Activated T-cell treated with anti-CD3 and anti-CD28 coated beads for 4 hours (primary cell): Measurements from ENCODE around the gene INSIG2.
"Not testable (repeated sequence)": the region's sequence is repeated elsewhere in the genome, so short reads cannot be mapped to it uniquely, and the experiment has no call there.

Experiments used
- DNase-seq: peaks from one replicate; pipeline ENCODE4 v3.0.0-alpha.2; 2020

Gene INSIG2

GRCh38 chr2:118061135-118061955, 26.9 kb upstream of the INSIG2 start:
- no peak for DNase-seq

- no peak for DNase-seq
Observed at GRCh38 chr2:118062048-118062447, 26.2 kb upstream of the INSIG2 start.

DNA sequence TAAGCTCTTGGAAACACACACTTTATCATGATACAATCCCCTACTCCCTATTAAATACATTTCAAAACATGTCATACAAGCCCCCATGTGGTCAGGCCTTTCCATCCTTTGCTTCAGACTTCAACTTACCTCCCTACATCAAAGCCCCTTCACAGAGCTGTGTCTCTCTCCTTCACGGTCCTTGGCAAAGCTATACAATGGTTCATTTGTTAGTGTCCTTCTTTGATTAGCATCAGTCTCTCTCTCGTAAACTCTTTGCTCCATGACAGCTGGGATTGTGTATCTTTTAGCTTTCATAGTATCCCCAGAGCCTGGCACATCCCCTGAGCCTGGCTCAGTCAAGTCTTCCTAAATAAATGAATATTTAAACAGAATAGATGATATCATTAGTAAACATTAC, 25.6 kb upstream of the INSIG2 start:
- no peak for DNase-seq

DNA sequence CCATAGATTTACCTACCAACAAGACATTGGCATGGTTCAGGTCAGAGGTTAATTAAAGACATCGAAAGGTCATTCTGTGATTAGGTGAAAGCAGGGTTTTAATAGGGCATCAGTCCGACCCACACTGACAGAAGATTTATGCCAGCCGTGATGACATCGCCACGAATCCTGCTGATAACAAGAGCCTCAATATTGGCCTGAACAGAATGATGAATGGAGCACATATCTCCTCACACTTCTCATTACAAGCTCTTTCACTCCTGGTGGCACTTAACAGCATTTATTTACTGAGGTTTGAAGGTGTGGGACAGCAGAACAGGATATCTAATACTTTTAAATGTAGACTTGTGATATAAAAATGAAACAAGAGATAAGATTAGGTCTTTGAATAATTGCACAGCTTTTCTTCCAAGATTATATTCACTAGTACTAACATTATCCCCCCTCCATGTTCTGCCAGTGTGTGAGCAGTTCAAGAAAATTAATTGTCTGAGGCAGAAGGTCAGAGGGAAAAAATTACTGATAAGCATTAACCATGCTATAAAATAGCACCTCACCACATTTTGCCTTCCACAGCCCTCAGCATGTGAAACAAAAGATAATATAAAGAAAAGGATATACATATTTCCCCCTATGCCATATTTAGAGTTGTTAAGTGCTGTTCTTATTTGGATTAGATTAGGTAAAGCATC, 23.1 kb upstream of the INSIG2 start:
- no peak for DNase-seq

GRCh38 chr2:118065921-118066511, 22.3 kb upstream of the INSIG2 start:
- no peak for DNase-seq

- DNase-seq: no peak
Observed at GRCh38 chr2:118077636-118078247, 10.5 kb upstream of the INSIG2 start.

DNA sequence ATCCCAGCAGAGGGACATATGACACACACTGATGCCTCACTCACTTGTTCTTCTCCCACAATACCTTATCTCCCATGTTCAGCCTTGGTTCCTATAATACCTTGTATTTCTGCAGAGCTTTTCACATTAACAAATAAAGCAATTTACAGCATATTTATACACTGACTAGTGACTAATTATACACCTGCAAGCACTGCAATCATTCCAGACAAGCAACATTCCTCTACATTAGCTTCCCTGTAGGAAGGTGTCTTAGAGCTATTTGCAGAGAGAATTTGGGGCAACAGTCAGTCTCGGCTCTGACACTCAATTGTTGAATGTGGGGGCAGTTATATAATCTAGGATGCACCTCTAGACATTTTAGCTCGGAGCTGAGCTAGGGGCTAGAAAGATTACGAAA, 9.5 kb upstream of the INSIG2 start:
- DNase-seq: no peak

- no peak for DNase-seq
Observed at GRCh38 chr2:118084491-118085089, 3.7 kb upstream of the INSIG2 start.

- no peak for DNase-seq
Observed at GRCh38 chr2:118085173-118086023, 2.9 kb upstream of the INSIG2 start.

GRCh38 chr2:118086024-118086633, 2.1 kb upstream of the INSIG2 start:
- no peak for DNase-seq

DNA sequence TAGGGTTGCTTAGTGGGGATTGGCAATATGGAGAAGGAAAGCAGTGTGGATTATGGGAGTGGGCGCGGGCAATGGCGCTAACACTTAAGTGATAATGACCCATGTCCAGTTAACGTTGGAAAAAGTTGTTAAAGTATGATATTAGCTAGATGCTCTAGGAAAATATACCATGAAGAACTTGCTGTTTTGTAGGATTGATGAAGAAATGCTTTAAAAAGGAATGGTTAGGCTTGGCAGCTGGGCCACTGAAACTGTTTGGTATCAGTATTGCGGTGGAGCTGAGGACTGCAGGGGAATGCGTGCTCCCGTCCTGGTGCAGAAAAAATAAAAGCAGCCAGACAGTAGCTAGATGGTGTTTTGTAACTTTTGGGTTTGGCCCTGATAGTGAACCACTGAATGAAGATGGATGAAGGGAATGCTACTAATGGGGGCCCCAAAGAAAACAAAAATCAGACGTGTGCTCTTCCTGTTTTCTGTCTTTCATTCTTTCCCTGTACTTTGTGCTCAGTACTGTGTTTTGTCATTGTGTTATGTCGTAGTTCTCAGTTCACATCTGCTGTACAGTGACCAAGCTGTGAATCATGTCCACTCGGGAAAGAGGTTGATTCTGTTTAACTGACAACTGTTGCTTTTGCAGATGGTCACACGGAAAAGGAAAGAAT, 999 bp downstream of the INSIG2 start:
- no peak for DNase-seq

DNA sequence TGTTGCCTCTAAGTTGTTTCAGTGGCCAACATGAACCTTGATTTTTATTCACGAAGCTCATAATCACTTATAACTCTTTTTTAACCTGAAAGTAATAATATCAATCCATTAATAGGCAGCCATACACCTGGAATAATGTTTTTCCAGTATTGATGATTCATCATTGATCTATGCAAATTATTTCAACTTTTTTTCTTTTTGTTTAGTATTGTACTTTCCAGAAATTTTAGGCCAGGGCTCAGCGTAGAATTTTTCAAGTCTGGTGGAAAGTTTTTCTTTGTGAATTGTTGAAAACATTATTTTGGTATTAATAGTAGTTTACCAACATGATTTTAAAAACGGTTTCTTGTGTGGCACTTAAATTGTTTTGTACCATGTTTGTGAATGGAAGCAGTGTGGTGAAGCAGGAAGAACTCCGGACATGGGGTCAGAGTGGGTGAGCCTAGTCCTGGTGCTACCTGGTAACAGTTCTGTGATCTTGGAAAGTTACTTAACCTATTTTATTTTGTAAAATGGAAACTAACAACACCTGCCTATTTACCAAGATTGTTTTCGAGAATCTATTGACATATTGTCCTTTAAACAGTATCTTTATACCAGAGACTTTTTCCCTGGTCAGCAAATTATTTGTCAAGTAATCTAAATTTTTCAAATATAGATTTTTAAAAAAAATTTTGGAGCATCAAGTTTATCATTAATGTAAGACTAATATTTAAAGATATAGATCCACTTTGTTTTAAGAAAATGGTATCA, 2.3 kb downstream of the INSIG2 start:
- DNase-seq: no peak

GRCh38 chr2:118091140-118091478, 2.8 kb downstream of the INSIG2 start:
- DNase-seq: no peak

DNA sequence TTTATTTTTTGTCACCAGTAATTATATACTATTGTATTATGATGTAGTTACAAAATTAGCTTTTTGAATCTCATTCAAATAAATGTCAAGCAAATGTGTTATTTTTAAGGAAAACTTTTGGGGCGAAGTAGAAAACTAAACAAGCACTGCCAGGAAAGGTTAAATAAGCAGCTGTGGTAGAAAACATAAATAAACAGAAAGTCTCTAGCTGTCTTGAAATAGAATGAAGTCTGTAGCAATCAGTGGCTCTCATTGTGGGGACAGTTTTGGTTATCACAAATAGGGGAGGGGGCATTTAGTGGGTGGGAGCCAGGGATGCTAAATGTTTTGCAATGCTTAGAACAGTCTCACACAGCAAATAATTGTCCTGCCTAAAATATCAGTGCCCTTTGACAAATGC, 3.4 kb downstream of the INSIG2 start:
- no peak for DNase-seq

DNA sequence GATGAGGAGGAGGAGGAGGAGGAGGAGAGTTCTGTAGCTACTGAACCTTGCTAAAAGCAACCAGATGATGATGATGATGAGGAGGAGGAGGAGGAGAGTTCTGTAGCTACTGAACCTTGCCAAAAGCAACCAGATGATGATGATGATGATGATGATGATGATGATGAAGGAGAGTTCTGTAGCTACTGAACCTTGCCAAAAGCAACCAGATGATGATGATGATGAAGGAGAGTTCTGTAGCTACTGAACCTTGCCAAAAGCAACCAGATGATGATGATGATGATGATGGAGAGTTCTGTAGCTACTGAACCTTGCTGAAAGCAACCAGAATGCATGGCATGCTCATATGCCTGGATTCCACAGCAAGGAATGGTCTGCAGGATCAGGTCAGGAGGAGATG, 5.8 kb downstream of the INSIG2 start:
- not testable (repeated sequence) for DNase-seq

DNA sequence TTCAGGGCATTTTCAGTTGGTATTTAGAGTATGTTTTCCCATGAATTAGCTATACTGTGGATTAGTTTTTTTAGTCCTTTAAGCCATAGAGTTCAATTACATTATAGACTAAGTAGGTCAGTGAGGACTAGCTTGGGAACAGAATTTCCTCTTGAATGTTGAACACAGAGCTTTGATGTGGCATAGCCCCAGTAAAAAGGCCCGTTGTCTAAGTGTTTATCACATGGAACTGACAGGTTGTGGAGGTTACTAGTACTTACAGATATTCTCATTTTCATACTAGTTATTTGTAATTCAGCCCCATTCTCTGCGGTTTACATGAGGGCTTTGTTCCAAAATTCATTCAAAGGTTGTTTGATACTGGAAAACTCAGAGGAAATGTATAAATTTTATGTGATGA, 6.2 kb downstream of the INSIG2 start:
- no peak for DNase-seq

DNA sequence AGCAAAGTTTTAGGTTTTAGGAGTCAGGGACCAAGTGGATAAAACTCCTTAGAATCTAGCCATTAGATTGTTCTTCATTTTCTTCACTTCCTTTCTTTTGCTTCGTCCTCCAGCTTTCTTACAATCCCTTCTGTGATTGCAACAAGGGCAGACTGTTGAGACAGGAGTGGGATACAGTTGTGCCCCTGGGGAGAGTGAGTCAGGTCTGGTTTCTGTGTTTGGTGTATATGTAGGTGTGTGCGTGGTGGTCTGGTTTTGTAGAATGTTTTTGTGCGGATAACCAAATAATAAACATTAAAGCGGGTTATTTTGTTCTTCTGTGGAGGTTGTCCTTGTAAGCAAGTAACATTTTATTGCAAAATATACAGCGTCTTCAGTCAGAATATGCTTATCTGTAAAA, 7.3 kb downstream of the INSIG2 start:
- no peak for DNase-seq

- DNase-seq: no peak
Observed at GRCh38 chr2:118097657-118098056, 9.4 kb downstream of the INSIG2 start.

DNA sequence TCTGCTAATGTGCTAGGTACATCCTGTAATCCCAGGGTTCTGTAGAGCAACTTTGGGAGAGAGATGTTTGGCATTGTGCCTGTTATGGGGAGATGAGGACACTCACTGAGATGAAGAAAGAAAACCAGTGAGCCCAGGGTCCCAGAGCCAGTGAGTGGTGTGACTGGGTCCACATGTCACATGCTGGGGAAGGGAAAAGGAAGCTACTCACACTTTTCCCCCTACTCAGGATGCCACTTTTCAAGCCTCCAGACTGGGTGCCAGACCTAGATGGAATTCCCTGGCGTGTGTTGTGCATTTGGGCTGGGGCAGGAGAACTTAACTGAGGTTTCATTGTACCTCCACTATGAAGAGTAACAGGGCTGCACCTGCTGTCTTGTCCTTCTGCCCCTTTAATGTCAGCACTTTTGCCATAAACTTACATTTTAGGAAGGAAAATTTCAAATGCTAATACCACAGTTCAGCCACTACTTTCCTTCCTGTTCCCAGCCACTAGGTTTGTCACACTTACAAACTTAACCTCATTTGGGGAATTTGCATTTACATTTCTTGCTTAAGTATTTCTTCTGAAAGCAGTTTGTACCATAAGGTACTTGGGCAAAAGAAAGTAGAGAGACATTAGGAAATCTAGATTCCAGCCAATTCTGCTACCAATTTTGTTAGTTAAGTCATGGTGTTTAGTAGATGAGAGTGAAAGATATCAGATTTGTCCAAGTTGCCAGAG, 10.2 kb downstream of the INSIG2 start:
- DNase-seq: no peak
